ENCODE measurements around the gene EDARADD. TPM values are rescaled to one million over a fixed set of nuclear protein-coding genes. Genes with fewer than 3 reads are reported as not detected.
"Not testable (repeated sequence)": the region's sequence is repeated elsewhere in the genome, so short reads cannot be mapped to it uniquely, and the experiment has no call there.

EDARADD gene
- total and polyA plus RNA-seq, 2 of the 8 experiments (the other 6 are each of a cell fraction or from before 2014, with no cell fraction given), result 3.4 to 6.1 TPM

DNA sequence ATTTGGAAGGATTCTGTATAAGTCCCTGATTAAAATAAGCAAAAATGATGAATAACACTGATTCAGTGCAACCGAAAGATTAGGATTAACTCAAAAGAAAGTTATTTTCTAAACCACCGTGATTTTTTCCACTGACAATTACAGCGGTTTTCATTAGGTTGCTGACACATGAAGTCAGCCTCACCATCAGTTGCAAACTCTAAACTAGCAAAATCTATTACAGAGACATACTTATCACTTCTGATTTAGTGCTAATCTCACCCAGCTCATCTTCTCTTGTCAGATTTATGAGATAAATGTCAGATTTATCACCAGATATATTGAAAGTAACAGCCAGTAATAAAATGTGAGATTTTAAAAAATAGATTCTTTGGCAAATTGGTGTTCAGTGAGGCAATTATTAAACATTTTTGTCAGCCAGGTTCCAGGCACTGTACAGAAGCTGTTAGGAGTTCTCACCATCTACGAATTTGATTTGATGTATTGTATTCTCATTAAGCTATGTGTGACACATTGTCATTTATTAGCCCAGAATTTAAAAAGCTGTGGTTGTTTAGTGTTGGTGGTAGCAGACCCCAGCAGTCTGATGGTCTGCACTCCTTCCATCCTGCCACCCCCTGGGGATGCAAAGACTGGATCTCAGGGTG lies 92.4 kb downstream of the EDARADD start (continued):
- TF ChIP-seq, protein P1, sequence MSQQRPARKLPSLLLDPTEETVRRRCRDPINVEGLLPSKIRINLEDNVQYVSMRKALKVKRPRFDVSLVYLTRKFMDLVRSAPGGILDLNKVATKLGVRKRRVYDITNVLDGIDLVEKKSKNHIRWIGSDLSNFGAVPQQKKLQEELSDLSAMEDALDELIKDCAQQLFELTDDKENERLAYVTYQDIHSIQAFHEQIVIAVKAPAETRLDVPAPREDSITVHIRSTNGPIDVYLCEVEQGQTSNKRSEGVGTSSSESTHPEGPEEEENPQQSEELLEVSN (IDR thresholded peaks at IDR 0.05), result no peak
- TF ChIP-seq BRCA1 (IDR thresholded peaks at IDR 0.05; ENCODE audit: low read depth, low read length) (no peak), TEAD4 (IDR thresholded peaks at IDR 0.05; ENCODE audit: low read depth, low read length) (no peak), SRF (IDR thresholded peaks at IDR 0.05; ENCODE audit: low read depth, low read length) (no peak)

DNA sequence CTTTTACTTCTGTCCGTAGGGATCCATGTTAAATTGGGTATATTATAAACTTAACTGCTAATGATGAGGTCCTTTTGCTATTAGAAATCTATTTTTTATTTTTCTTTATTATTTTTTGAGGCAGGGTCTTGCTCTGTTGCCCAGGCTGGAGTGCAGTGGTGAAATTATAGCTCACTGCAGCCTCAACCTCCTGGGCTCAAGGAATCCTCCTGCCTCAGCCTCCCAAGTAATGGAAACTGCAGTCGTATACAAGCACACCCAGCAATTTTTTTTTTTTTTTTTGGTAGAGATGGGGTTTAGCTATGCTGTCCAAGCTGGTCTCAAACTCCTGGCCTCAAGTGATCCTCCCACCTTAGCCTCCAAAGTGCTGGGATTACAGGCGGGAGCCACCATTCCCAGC lies 95.1 kb downstream of the EDARADD start:
- H3K79me1 ChIP-seq (ENCODE audit: low read depth, low read length); H3K27me3 ChIP-seq (replicated peaks in 1 of 4; ENCODE audit: control insufficient read depth in 3 of 4, extremely low read depth in 1 of 4, insufficient read depth in 3 of 4, low read length in 3 of 4); H4K20me1 ChIP-seq (replicated peaks in 1 of 2; ENCODE audit: control insufficient read depth in 1 of 2, insufficient read depth in 2 of 2, low read length in 2 of 2); H2BK5ac ChIP-seq (ENCODE audit: low read depth, low read length); H3K23ac ChIP-seq (ENCODE audit: insufficient read length); H2BK120ac ChIP-seq (replicated peaks; ENCODE audit: low read depth, low read length); H3K4me3 ChIP-seq (ENCODE audit: extremely low read depth in 1 of 4, insufficient read depth in 2 of 4, low read depth in 3 of 4, low read length in 4 of 4); H2BK15ac ChIP-seq (ENCODE audit: low read length); H2BK12ac ChIP-seq (ENCODE audit: low read depth, low read length); H3K9ac ChIP-seq (replicated peaks in 1 of 4; ENCODE audit: extremely low read depth in 1 of 4, low read depth in 3 of 4, low read length in 3 of 4); H3K56ac ChIP-seq (replicated peaks; ENCODE audit: insufficient read length, low read depth, low read length); H3K23me2 ChIP-seq (ENCODE audit: low read depth, low read length); H3K4me2 ChIP-seq (ENCODE audit: insufficient read depth in 1 of 2, low read depth in 2 of 2, low read length in 2 of 2); H4K5ac ChIP-seq (ENCODE audit: insufficient read length, low read depth, low read length); H4K8ac ChIP-seq (ENCODE audit: extremely low read depth, insufficient read depth, low read length); H3K18ac ChIP-seq (ENCODE audit: extremely low read depth, low read length); H2AK5ac ChIP-seq (ENCODE audit: low read depth, low read length); H3K36me3 ChIP-seq (ENCODE audit: control insufficient read depth in 2 of 4, insufficient read depth in 4 of 4, low read length in 3 of 4); H2AFZ ChIP-seq (ENCODE audit: low read length); H4K91ac ChIP-seq (replicated peaks; ENCODE audit: insufficient read length, low read length); DNase-seq (ENCODE audit: low read depth in 1 of 2, low spot score in 2 of 2); H3K27ac ChIP-seq (ENCODE audit: low read depth, low read length); H3K9me3 ChIP-seq (ENCODE audit: insufficient read depth in 2 of 2, low read depth in 1 of 2, low read length in 1 of 2); H2BK20ac ChIP-seq (ENCODE audit: low read length); H3K4me1 ChIP-seq (replicated peaks in 1 of 4; ENCODE audit: control insufficient read depth in 3 of 4, insufficient read depth in 4 of 4, low read length in 3 of 4); H3K14ac ChIP-seq (ENCODE audit: insufficient read length); FAIRE-seq; H3K79me2 ChIP-seq (ENCODE audit: control insufficient read depth in 1 of 2, insufficient read depth in 2 of 2, low read length in 2 of 2); H3K4ac ChIP-seq (replicated peaks; ENCODE audit: insufficient read length, low read depth, low read length): not testable (repeated sequence)
- ChIA-PET POLR2A (ENCODE audit: partially characterized antibody) (interaction anchor here (0.7 kb wide), 1 partner anchor 393 kb away, joined by 3 read pairs; no protein-coding TSS in a partner anchor), CTCF (ENCODE audit: partially characterized antibody) (interaction anchor here (0.5 to 1.3 kb wide), 13 partner anchors 8 to 695 kb away, joined by 3 to 9 read pairs (median 3); no protein-coding TSS in a partner anchor)
- 93% methylated on average over 3 of the region's 3 CpGs; no CpG with 5 or more reads in 1 of the 2 experiments for WGBS, 2 experiments (ENCODE audit: extremely low coverage in 1 of 2, insufficient coverage in 1 of 2, insufficient read length in 1 of 2, insufficient replicate concordance in 2 of 2, low coverage in 1 of 2, low lambda C conversion rate in 2 of 2, missing lambda C conversion rate in 1 of 2)
